GM18909 (cell line): ENCODE results near the gene IDI2.

Experiments
- ATAC-seq: cut with Tn5 transposase; IDR thresholded peaks from one replicate; pipeline ENCODE4 v1.9.1; 2021; ENCODE audit warnings: mild to moderate bottlenecking; ENCODE audit not compliant: unreplicated experiment, poor library complexity

IDI2 gene

GRCh38 chr10:986137-986825 is 39.4 kb downstream of the IDI2 start:
- no peak for ATAC-seq

DNA sequence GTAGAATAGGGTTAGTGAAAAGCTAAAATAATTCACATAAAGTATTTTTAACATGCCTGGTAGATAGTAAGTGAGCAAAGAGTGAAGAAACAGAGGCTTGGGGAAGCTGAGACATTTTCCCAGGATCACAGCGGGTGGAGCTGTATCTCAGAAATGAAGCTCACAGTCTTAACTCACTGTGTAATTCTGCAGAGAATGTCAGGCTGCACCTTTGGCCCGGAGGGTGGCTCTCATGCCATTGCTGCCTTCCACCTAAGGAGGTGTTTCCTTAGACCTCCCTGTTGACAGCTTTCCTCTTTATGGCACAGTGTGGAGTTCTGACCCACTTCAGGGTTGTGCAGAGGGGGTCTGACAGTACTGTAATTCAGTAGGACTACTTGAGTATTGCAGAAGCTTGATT is 40.3 kb downstream of the IDI2 start:
- ATAC-seq, result no peak

DNA sequence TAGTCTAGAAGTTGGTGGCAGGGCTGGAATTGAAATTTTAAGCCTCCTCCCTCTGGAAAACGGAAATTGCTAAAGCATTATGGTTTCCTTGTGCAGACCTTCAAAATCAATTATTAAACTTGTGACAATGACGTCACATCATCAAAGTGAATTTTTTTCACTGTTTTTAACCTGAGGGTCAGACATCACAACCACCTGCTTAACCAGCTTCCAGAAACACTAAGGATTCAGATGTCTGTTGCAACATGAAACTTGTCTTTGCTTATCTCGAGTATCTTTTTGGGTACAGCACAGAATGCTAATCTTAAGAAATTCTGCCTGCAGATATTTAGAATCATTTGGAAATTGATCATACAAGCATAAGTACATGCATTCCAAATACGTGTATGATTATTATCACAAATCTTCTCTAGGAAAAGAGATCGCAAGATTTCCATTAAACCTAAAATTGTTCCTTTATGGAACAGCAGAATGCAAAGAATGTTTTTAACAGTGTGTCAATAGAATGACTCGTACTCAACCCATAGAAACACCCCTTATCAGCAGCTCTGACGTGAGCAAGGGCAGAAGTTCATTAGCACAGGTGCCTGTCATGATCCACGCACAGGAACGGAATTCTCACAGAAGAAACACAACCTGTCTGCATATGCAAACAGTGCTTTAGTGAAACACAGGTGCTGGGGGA is 41.5 kb downstream of the IDI2 start:
- no peak for ATAC-seq

DNA sequence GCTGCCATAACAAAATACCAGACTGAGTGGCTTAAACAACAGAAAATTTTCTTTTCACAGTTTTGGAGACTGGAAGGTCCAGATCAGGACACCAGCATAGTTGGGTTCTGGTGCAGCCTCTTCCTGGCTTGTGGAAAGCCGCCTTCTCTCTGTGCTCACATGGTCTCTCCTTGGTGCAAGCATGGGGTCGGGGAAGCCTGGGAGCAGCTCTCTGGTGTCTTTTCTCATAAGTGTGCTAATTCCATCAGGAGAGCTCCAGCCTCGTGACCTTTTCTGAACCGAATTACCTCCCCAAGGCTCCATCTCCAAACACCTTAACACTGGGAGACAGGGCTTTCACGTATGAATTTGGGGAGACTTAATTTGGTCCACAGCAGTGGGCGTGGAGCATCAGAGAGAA is 42.3 kb downstream of the IDI2 start:
- ATAC-seq, result no peak

DNA sequence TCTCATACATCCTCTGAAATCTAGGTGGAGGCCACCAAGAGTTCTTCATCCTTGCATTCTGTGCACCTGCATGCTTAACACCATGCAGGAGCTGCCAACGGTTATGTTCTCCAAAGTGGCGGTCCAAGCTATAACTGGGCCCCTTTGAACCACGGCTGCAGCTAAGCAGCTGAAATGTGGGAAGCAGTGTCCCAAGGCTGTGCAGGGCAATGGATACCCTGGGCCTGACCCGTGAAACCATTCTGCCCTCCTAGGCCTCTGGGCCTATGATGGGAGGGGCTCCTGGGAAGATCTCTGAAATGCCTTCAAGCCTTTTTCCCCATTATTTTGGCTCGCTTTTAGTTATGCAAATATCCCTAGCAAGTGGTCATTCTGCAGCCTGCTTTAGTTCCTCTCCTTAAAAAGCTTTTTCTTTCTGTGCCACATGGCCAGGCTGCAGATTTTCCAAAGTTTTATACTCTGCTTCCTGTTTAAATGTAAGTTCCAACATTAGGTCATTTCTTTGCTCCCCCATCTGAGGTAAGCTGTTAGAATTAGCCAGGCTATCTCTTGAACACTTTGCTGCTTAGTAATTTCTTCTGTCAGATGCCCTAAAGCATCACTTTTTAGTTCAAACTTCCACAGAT is 45.1 kb downstream of the IDI2 start:
- ATAC-seq, result no peak

GRCh38 chr10:978826-979421 is 46.7 kb downstream of the IDI2 start:
- no peak for ATAC-seq

DNA sequence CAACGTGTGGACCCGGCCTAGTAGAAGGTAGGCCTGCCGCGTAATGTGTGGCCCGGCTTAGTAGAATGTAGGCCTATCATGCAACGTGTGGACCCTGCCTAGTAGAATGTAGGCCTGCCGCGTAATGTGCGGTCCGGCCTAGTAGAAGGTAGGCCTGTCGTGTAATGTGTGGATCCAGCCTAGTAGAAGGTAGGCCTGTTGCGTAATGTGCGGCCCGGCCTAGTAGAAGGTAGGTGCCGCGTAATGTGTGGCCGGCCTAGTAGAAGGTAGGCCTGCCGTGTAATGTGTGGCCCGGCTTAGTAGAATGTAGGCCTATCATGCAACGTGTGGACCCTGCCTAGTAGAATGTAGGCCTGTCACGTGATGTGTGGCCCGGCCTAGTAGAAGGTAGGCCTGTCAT is 49.3 kb downstream of the IDI2 start:
- no peak for ATAC-seq

DNA sequence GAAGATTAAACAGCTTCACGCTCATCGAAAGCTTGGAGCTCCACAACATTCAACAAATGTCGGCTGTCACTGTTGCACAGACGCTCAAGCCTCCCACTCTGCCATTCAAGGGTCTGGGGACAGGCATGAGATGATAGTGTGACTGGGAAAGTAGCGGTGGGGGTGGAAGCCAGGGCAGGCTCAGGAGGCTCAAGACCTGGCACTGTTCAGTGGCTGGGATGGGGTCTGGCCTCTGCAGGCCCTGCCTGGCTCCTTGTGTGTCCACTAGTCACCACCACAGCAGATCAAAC is 50.9 kb downstream of the IDI2 start:
- no peak for ATAC-seq

DNA sequence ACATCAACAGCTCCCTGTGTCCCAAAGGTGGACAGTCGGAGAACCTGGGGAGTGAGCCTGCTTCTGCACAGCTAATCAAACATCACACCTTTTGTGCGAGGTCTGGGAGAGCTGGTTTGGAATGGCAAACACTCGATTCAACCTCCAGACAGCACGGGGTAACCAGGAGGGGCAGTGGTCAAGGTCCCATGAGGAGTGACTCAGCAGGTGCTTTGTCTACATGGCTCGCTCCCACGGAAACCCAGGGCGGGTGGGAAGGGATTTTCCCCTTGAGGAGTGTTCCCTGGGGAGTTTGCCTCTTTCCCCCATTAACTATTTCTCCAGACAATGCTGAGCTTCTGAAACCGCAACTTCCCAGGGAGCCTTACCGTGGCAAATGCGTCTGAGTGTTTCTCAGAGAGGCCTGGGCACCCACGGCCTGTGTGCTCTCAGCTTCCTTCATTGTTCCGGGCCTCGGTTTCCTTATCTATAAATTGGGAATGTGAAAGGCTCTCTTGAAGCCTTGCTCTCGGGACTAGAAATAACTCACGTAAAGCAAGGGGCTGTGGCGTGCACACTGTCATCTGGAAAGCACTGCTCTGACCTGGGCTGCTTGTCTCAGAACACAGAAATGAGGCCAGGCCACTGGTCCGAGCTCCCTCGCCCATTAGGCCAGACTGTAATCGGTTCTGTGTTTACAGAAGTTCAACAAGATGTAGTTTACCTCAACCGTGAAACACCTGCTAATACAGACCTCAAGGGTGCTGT is 51.4 kb downstream of the IDI2 start:
- ATAC-seq, result no peak

- ATAC-seq, result no peak
Observed at GRCh38 chr10:972763-973162, 52.9 kb downstream of the IDI2 start.

- ATAC-seq, result no peak
Observed at GRCh38 chr10:971613-972012, 54.0 kb downstream of the IDI2 start.

DNA sequence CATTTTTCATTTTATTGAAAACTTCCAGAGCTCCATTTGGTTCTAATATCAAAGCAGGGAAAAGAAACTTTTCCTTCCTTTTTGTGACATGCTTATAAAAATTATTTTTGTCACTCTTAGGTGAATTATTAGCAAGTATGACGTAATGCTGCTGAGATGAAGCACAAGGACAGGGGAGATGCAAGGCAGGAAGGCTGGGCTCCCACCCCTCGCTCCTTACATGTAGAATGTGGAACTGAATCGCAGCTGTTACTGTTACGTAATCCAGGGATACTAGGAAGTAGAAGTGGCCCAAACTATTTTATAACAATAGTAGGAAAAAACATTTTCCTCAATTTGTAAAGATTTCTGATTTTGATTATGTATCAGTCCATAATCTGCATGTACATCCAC is 54.5 kb downstream of the IDI2 start:
- no peak for ATAC-seq

GRCh38 chr10:970311-971149 is 55.1 kb downstream of the IDI2 start:
- ATAC-seq, result no peak

DNA sequence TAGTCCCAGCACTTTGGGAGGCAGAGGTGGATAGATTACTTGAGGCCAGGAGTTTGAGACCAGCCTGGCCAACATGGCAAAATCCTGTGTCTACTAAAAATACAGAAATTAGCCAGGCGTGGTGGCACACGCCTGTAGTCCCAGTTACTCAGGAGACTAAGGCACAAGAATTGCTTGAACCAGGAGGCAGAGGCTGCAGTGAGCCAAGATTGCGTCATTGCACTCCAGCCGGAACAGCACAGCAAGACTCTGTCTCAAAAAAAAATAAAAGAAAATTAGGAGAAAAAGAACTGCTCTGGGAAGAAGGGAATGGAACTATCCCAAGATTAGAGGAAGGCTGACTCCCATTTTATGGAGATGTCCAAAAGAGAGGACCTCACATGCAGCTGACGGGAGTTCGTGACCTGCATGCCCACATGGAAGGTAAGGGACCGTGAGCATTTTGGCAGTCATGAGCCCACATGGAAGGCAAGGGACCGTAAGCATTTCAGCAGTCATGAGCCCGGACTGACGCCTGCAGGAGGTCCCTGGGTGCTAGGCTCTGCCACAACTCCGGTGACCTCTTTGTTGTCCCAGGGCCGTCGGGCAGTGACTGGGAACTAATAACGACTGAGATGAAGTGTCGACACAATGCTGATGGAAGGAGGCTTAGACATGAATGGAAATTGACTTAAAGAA is 56.0 kb downstream of the IDI2 start:
- no peak for ATAC-seq
